Left colon (tissue), 2 donors: ENCODE measurements around the gene UBE2L5. TPM values are rescaled to one million over a fixed set of nuclear protein-coding genes. Genes with fewer than 3 reads are reported as not detected.
"Not testable (repeated sequence)": the region's sequence is repeated elsewhere in the genome, so short reads cannot be mapped to it uniquely, and the experiment has no call there.

Source experiments
- ATAC-seq: fragments of 200-7000 bp; cut with Tn5 transposase; one replicate; pipeline ENCODE4 v1.9.1; 2020; ENCODE audit warnings: mild to moderate bottlenecking, moderate library complexity
- DNase-seq, 2 donors: peaks; one replicate each; pipeline ENCODE4 v3.0.0-alpha.2; 2020
- intact Hi-C, 2 donors: fragments of 100-400 bp; cut with DNase I in 1 of 2; cut with micrococcal nuclease in 1 of 2; formaldehyde crosslinking; loops; one replicate each; pipeline versions ENCODE4 v1.11.2 to v1.14.0; 2022; cut with DNase I, micrococcal nuclease
- total RNA-seq, 2 donors: library from RNA; stranded (reverse); fragmentation: NEBNext Ultra II Directional; extraction: Animal tissue kit (Norgen Biotek cat#: 25700); gene quantifications; one replicate each; pipeline ENCODE4 v1.2.1, GENCODE V29; 2021
- donor health status: DM: no; HTN: no; CAD: no.
- donor health status: DM: yes; HTN: yes; CAD: no.

The UBE2L5 gene
- total RNA-seq, 2 donors from 2014 or later = not detected

- intact Hi-C loops = loop anchor here in 1 of 2 donors (5.0 to 10.0 kb wide), 3 partner anchors 39 to 153 kb away; partner anchors contain the start of genes UBE2L5 and USPL1
- not testable (repeated sequence) for DNase-seq, ATAC-seq
These were observed 39.2 kb downstream of the UBE2L5 start for GRCh38 chr13:30461279-30462066.

- DNase-seq = peak; percentile 61 to 74
- peak; percentile 35 for ATAC-seq
- intact Hi-C loops = loop anchor here in 1 of 2 donors (5.0 to 10.0 kb wide), 3 partner anchors 42 to 151 kb away; partner anchors contain the start of genes UBE2L5 and USPL1
These were observed 41.6 kb downstream of the UBE2L5 start for GRCh38 chr13:30463787-30464495.

GRCh38 chr13:30464496-30465342, 42.4 kb downstream of the UBE2L5 start:
- intact Hi-C loops = loop anchor here in 1 of 2 donors (5.0 to 10.0 kb wide), 3 partner anchors 42 to 150 kb away; partner anchors contain the start of genes UBE2L5 and USPL1
- DNase-seq = peak; percentile 67 to 80
- peak; percentile 69 for ATAC-seq

- DNase-seq = no peak
- intact Hi-C loops = loop anchor here in 1 of 2 donors (10.0 kb wide), 2 partner anchors 110 to 150 kb away; partner anchors contain the start of gene USPL1
- ATAC-seq = no peak
These were observed 43.0 kb downstream of the UBE2L5 start for GRCh38 chr13:30465343-30465592.

- peak; percentile 96 to 99 for DNase-seq
- intact Hi-C loops = loop anchor here in 1 of 2 donors (10.0 kb wide), 2 partner anchors 109 to 149 kb away; partner anchors contain the start of gene USPL1
- peak; percentile 91 for ATAC-seq
These were observed 43.5 kb downstream of the UBE2L5 start, which contains the start of gene HMGB1 for GRCh38 chr13:30465593-30466357. TSS of gene HMGB1 (minus strand) at chr13:30465936. CDS start at chr13:30463680, 2,256 bp downstream.

GRCh38 chr13:30466358-30466714, 44.0 kb downstream of the UBE2L5 start:
- intact Hi-C loops = loop anchor here in 1 of 2 donors (10.0 kb wide), 2 partner anchors 108 to 148 kb away; partner anchors contain the start of gene USPL1
- no peak for DNase-seq
- no peak for ATAC-seq

GRCh38 chr13:30466841-30467252, 44.6 kb downstream of the UBE2L5 start:
- DNase-seq = no peak
- no peak for ATAC-seq
- intact Hi-C loops = loop anchor here in 1 of 2 donors (10.0 kb wide), 2 partner anchors 108 to 148 kb away; partner anchors contain the start of gene USPL1

GRCh38 chr13:30473675-30474074, 51.4 kb downstream of the UBE2L5 start:
- no peak for DNase-seq
- intact Hi-C loops = no loop called here
- no peak for ATAC-seq

GRCh38 chr13:30477346-30478195, 55.3 kb downstream of the UBE2L5 start:
- no peak for ATAC-seq
- no peak for DNase-seq
- intact Hi-C loops = no loop called here

Other genes starting within 250 kb of the UBE2L5 start
- 1 to 10 TPM; 3.3 to 9.4 TPM for gene KATNAL1, start 114.9 kb upstream of the UBE2L5 start, total RNA-seq
- gene HMGB1, start 43.4 kb downstream of the UBE2L5 start, total RNA-seq = 100 to 1,000 TPM; 209 to 212 TPM
- gene USPL1, start 195.4 kb downstream of the UBE2L5 start, total RNA-seq = 10 to 100 TPM in 1 of 2 donors, 1 to 10 TPM in 1; 9.4 to 10.3 TPM